HepG2 (cell line): ENCODE data around the gene CDKN3. TPM values are rescaled to one million over a fixed set of nuclear protein-coding genes. Genes with fewer than 3 reads are reported as not detected.

ENCODE experiments used
- BCL3 ChIP-seq: sonication (generic); formaldehyde crosslinking; IDR thresholded peaks from 2 replicates; pipeline ENCODE4 v1.5.1; 2020; ENCODE audit warnings: mild to moderate bottlenecking, missing genetic modification reagents, moderate library complexity
- BORCS8-MEF2B ChIP-seq: sonication (generic); formaldehyde crosslinking; IDR thresholded peaks from 2 replicates; pipeline ENCODE4 v1.8.0; 2022; ENCODE audit warnings: mild to moderate bottlenecking, missing genetic modification reagents
- EZH2 ChIP-seq: conservative IDR thresholded peaks from 2 replicates; pipeline ENCODE4 v1.6.1; 2012; ENCODE audit warnings: mild to moderate bottlenecking, low read depth, low read length, moderate library complexity
- GABPB1 ChIP-seq: IDR thresholded peaks from 2 replicates; pipeline ENCODE4 v1.6.1; 2016; ENCODE audit warnings: mild to moderate bottlenecking, missing genetic modification reagents, moderate library complexity, missing compliant biosample characterization
- GPN1 ChIP-seq: sonication (generic); formaldehyde crosslinking; IDR thresholded peaks from 2 replicates; pipeline ENCODE4 v1.5.1; 2020; ENCODE audit warnings: missing genetic modification reagents, borderline replicate concordance
- LRRFIP1 ChIP-seq: sonication (generic); formaldehyde crosslinking; conservative IDR thresholded peaks from 2 replicates; pipeline ENCODE4 v1.4.0; 2020; ENCODE audit warnings: missing genetic modification reagents
- MNT ChIP-seq: fragments of 450-650 bp; IDR thresholded peaks from 2 replicates; pipeline ENCODE4 v1.6.1; 2016
- MTERF4 ChIP-seq: sonication (generic); formaldehyde crosslinking; IDR thresholded peaks from 2 replicates; pipeline ENCODE4 v1.8.0; 2023; ENCODE audit warnings: mild to moderate bottlenecking, missing genetic modification reagents
- MTF2 ChIP-seq: sonication (generic); formaldehyde crosslinking; IDR thresholded peaks from 2 replicates; pipeline ENCODE4 v1.5.0; 2020; ENCODE audit warnings: missing genetic modification reagents, borderline replicate concordance
- MXD1 ChIP-seq: sonication (generic); formaldehyde crosslinking; IDR thresholded peaks from 2 replicates; pipeline ENCODE4 v1.4.0; 2020; ENCODE audit warnings: mild to moderate bottlenecking, missing genetic modification reagents
- RXRA ChIP-seq: sonication (generic); formaldehyde crosslinking; IDR thresholded peaks from 2 replicates; pipeline ENCODE4 v1.5.1; 2020; ENCODE audit warnings: missing genetic modification reagents
- SETDB1 ChIP-seq: sonication (generic); formaldehyde crosslinking; IDR thresholded peaks from 2 replicates; pipeline ENCODE4 v1.5.1; 2020; ENCODE audit warnings: missing genetic modification reagents, mild to moderate bottlenecking, borderline replicate concordance
- ZFY ChIP-seq: sonication (generic); formaldehyde crosslinking; IDR thresholded peaks from 2 replicates; pipeline ENCODE4 v1.4.0; 2020; ENCODE audit warnings: missing genetic modification reagents
- ZNF17 ChIP-seq: sonication (generic); formaldehyde crosslinking; IDR thresholded peaks from 2 replicates; pipeline ENCODE4 v1.5.0; 2020; ENCODE audit warnings: mild to moderate bottlenecking, missing genetic modification reagents
- ZNF207 ChIP-seq: fragments of 450-650 bp; IDR thresholded peaks from 2 replicates; pipeline ENCODE4 v1.6.1; 2016; ENCODE audit warnings: antibody characterized with exemption, borderline replicate concordance
- ZNF382 ChIP-seq: sonication (generic); formaldehyde crosslinking; IDR thresholded peaks from 2 replicates; pipeline ENCODE4 v1.5.0; 2020; ENCODE audit warnings: missing genetic modification reagents, mild to moderate bottlenecking, borderline replicate concordance
- ZNF44 ChIP-seq: sonication (generic); formaldehyde crosslinking; IDR thresholded peaks from 2 replicates; pipeline ENCODE4 v1.5.1; 2020; ENCODE audit warnings: mild to moderate bottlenecking, missing genetic modification reagents
- ZNF563 ChIP-seq: sonication (generic); formaldehyde crosslinking; IDR thresholded peaks from 2 replicates; pipeline ENCODE4 v1.8.0; 2022; ENCODE audit warnings: mild to moderate bottlenecking, moderate library complexity, missing genetic modification reagents
- ZNF703 ChIP-seq: sonication (generic); formaldehyde crosslinking; IDR thresholded peaks from 2 replicates; pipeline ENCODE4 v1.5.1; 2020; ENCODE audit warnings: missing genetic modification reagents, mild to moderate bottlenecking, moderate library complexity, borderline replicate concordance
- ZNF773 ChIP-seq: sonication (generic); formaldehyde crosslinking; IDR thresholded peaks from 2 replicates; pipeline ENCODE4 v1.4.0; 2020; ENCODE audit warnings: missing genetic modification reagents, borderline replicate concordance
- polyA plus RNA-seq, 8 experiments: library from polyadenylated mRNA; depleted of rRNA in 3 of 8; stranded (reverse) in 7 of 8; unstranded in 1 of 8; fragments of >200 nt; fragmentation: Illumina TruSeq in 4 of 8; extraction: Trizol in 4 of 8; gene quantifications; 2 replicates each; pipeline versions ENCODE4 v1.2.1 to v1.2.3, GENCODE V29; 2011 to 2016; ENCODE audit warnings: low read depth in 4 of 8, missing spikeins in 1 of 8, mixed read lengths in 1 of 8; ENCODE audit not compliant: insufficient read depth in 1 of 8
- total RNA-seq, 5 experiments: library from RNA; depleted of rRNA; stranded (reverse); fragments of >200 nt; fragmentation: Illumina TruSeq; extraction: Trizol; gene quantifications; 2 replicates each; pipeline ENCODE4 v1.2.3, GENCODE V29; 2016; ENCODE audit warnings: low read depth in 1 of 5
- TF ChIP-seq, protein P1 (sequence below): fragments of 450-650 bp; IDR thresholded peaks from 2 replicates; pipeline ENCODE4 v1.6.1; 2017
- TF ChIP-seq, protein P2 (sequence below): sonication (generic); formaldehyde crosslinking; IDR thresholded peaks from 2 replicates; pipeline ENCODE4 v1.5.0; 2020; ENCODE audit warnings: mild to moderate bottlenecking, low read depth, missing genetic modification reagents, borderline replicate concordance

Gene CDKN3
- total and polyA plus RNA-seq, 2 of the 13 experiments (the other 11 are each of a cell fraction or from before 2014, with no cell fraction given): 63.0 to 88.9 TPM

DNA sequence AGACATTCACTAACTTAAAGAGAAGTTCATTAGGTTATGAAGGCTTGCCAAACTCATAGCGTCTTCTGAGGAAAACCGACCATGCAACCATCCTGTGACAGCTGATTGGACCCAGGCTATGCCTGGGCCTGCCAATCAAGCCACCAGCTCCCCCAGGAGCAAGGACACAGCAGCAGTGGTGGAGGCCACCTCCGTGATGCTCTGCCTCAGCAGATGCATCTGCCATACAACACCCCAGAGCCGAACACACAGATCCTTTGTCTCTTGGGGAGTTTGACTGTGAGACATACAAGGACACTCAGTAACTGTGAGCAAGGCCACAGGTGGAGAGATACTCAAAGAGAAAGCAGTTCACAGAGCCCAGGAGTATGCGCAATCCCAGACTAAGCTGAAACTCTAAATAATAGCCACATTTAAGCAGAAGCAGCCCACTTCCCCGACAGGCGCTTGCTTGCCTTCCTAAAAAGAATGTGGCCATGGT, 54.4 kb downstream of the CDKN3 start (continued):
- TF ChIP-seq BCL3 (CRISPR knock-in tag) (no peak), ZFY (CRISPR knock-in tag) (peak; percentile 17; the same call in 1 of the 2 replicates), BORCS8-MEF2B (CRISPR knock-in tag) (no peak), MTERF4 (CRISPR knock-in tag) (no peak), ZNF207 (no peak), GABPB1 (no peak), ZNF563 (no peak), SETDB1 (CRISPR knock-in tag) (no peak), MTF2 (no peak), ZNF44 (CRISPR knock-in tag) (no peak), MNT (no peak), ZNF382 (no peak), ZNF17 (CRISPR knock-in tag) (no peak), EZH2 (no peak), LRRFIP1 (CRISPR knock-in tag) (no peak), GPN1 (no peak), MXD1 (no peak), ZNF773 (no peak), RXRA (CRISPR knock-in tag) (0 out of 2 replicates have a peak, but pooled peaks have one; percentile 29), ZNF703 (CRISPR knock-in tag) (no peak)
- TF ChIP-seq, protein P1, sequence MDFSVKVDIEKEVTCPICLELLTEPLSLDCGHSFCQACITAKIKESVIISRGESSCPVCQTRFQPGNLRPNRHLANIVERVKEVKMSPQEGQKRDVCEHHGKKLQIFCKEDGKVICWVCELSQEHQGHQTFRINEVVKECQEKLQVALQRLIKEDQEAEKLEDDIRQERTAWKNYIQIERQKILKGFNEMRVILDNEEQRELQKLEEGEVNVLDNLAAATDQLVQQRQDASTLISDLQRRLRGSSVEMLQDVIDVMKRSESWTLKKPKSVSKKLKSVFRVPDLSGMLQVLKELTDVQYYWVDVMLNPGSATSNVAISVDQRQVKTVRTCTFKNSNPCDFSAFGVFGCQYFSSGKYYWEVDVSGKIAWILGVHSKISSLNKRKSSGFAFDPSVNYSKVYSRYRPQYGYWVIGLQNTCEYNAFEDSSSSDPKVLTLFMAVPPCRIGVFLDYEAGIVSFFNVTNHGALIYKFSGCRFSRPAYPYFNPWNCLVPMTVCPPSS: no peak
- TF ChIP-seq, protein P2, sequence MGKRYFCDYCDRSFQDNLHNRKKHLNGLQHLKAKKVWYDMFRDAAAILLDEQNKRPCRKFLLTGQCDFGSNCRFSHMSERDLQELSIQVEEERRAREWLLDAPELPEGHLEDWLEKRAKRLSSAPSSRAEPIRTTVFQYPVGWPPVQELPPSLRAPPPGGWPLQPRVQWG (CRISPR knock-in tag): no peak
